IPS DF 4.7 (cell line): ENCODE data around the gene FBXO15.

Source experiments
- DNase-seq: peaks from one replicate; pipeline ENCODE4 v3.0.0-alpha.2; 2013; ENCODE audit warnings: low spot score; ENCODE audit errors: extremely low read depth

Gene FBXO15

GRCh38 chr18:74147779-74148542, at the start of gene FBXO15, which contains the start of gene TIMM21:
Gene FBXO15 (minus strand): TSS chr18:74147834. CDS start chr18:74147785, 49 bp downstream.
Gene TIMM21 (plus strand): TSS chr18:74148523. CDS start chr18:74148809, 286 bp downstream.
- peak; percentile 75 for DNase-seq

- peak; percentile 36 for DNase-seq
Observed at GRCh38 chr18:74196220-74197119, 48.8 kb upstream of the FBXO15 start.

DNA sequence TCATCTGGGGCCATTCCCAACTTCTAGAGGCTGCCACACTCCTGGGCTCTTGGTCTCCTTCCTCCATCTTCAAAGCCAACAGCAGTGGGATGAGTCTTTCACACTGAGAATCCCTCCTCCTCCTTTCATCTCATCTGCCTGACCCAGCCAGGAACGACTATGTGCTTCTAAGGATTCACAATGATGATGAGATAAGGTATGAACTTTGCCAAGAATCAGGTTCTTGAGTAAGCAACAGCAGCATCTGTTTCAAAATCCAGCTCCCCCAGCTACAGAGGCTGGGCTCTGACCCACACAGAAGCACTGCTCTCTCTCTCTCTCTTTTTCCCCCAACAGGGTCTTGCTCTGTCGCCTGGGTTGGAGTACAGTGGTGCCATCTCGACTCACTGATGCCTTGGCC, 47.1 kb upstream of the FBXO15 start:
- no peak for DNase-seq

GRCh38 chr18:74191577-74191976, 43.9 kb upstream of the FBXO15 start:
- no peak for DNase-seq

GRCh38 chr18:74190086-74190485, 42.5 kb upstream of the FBXO15 start:
- DNase-seq: no peak

DNA sequence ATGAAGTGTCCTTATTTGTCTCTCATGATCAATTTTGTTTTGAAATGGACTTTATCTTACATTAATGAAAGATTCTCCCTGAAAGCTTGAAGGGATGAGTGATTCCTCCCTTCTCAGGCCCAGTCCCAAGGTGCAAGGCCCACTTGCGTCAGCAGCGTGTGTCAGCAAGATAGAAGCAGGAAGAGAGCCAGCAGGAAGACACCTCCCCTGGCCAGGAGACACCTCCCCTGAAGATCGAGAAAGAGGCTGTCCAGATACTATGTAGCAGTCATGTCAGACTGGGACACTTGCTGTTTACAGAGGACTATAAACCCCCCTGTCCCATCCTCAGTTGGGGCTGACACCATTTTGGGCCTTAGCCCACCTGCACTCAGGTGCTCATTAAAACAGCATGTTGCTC, 39.0 kb upstream of the FBXO15 start:
- DNase-seq: no peak

GRCh38 chr18:74185860-74186259, 38.2 kb upstream of the FBXO15 start:
- DNase-seq: no peak

DNA sequence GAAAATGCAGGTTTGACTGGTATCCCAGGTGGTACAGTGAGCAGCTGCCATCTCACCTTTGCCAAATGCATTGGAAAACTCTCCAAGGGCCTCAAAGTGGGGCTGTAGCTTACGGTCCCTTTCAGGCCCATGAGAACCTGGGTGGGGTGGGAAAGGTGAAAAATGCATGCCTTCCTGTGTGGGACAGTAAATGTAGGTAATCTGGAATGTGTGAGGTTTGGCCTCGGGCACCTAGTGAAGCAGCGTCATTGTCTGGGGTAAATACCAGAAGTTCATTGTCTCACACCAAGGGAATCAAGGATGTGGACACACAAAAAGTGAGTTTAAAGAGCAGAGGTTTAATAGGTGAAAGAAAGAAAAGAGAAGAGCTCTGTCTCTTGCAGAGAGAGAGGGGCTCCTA, 37.2 kb upstream of the FBXO15 start:
- DNase-seq: no peak

DNA sequence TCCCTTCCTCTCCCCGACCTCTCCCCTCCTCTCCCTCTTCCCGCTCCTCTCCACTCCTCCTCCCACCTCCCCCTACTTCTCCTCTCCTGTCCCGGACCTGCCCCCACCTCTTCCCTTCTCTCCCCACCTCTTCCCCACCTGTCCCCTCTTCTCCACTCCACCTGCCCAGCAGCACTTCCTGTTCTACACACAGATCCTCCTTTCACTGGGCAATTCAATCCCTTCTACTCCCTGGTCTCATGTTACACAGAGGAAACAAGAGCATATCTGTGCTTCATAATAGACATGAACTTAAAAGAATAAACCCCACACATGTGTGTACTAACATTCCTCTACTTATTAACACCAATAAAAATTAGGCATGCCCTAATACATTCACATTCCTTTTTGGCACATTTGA, 35.5 kb upstream of the FBXO15 start:
- no peak for DNase-seq

- DNase-seq: no peak
Observed at GRCh38 chr18:74182335-74182734, 34.7 kb upstream of the FBXO15 start.

- no peak for DNase-seq
Observed at GRCh38 chr18:74179623-74180199, 32.1 kb upstream of the FBXO15 start.

GRCh38 chr18:74178884-74179283, 31.2 kb upstream of the FBXO15 start:
- no peak for DNase-seq

- DNase-seq: no peak
Observed at GRCh38 chr18:74175658-74176057, 28.0 kb upstream of the FBXO15 start.

DNA sequence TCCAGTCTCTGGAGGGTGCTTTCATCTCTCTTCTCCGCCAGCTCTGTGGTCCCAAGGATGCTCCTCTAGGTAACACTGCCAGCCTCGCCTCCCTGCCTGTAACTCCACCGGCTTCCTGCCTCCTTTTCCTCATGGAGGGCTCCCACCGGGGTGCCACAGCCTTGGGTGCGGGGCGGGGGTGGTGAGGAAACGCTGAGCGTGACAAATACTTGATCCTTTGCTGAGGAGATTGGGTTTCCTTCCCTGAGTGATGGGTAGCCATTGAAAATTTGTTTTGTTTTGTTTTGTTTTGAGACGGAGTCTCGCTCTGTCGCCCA, 25.8 kb upstream of the FBXO15 start:
- no peak for DNase-seq

- no peak for DNase-seq
Observed at GRCh38 chr18:74172697-74173433, 25.2 kb upstream of the FBXO15 start.

DNA sequence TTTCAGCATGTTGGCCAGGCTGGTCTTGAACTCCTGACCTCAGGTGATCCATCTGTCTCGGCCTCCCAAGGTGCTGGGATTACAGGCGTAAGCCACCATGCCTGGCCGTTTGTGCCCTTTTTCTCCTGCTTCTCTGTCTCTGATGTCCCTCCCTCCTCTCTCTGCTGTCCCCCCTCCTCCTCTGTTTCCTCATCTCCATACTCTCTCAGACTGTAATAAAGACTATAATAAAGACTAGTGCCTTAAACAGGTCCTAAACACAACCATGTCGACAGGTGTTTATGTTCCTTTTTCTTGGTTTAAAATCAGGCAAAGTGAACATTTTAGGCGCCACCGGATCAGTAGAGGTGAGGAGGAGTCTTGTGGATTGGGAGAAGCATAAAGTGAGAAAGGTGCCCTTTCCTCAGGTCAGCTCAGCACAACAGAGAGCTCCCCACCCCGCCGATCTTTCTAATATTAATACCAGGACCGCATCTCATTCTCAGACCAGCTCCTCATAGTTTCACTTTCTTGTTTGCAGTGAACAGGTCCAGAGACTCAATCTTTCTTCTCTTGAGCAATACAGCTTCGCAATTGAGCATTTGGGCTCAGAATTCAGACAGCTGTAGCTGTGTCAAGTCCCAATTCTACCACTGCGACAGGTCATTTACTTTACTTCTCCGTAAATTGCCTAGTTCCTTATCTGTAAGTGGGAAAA, 24.4 kb upstream of the FBXO15 start:
- no peak for DNase-seq

GRCh38 chr18:74166386-74166785, 18.8 kb upstream of the FBXO15 start:
- DNase-seq: no peak

DNA sequence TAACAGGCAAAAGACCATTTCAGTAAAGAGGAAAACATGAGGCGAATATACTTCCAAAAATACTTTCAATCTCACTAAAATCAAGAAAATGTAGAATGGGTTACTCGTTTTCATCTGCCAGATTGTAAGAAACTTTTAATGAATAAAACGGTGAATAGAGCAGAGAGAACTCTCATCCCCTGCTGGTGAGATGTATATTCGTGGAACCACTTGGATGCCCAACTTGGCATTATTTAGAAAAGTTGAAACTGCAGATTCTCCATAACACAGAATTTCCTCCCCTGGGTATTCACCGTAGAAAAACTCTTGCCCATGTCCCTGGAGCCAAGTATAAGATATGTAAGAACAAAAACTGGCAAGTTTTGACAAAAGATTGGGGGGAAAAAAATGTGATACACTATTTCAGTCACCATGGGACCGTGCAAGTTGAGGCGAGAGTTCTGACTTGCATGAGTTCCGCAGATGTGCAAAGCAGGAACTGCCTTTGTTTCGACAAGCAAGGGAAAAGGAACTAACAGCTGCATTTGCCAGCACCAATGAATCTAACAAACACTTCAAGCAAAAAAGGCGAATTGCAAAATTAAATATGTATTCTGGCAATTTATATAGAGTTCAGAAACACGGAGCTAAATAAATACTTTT, 15.5 kb upstream of the FBXO15 start:
- DNase-seq: no peak

- DNase-seq: no peak
Observed at GRCh38 chr18:74155276-74155675, 7.6 kb upstream of the FBXO15 start.

GRCh38 chr18:74154716-74155115, 7.1 kb upstream of the FBXO15 start:
- no peak for DNase-seq
